Measurements from ENCODE around the gene CDC42BPG.

Gene CDC42BPG

GRCh38 chr11:64844330-64845128, at the start of gene CDC42BPG:
Gene CDC42BPG, minus strand, starts transcription at chr11:64844653. Its CDS starts 84 bp downstream, at chr11:64844569.
- DNase-seq (ENCODE audit: low spot score) = peak; percentile 73

GRCh38 chr11:64893194-64894069, 49.0 kb upstream of the CDC42BPG start:
- DNase-seq (ENCODE audit: low spot score) = no peak

- DNase-seq (ENCODE audit: low spot score) = no peak
Measured at GRCh38 chr11:64892838-64893193, 48.4 kb upstream of the CDC42BPG start.

- DNase-seq (ENCODE audit: low spot score) = no peak
Measured at GRCh38 chr11:64892411-64892831, 48.0 kb upstream of the CDC42BPG start.

- DNase-seq (ENCODE audit: low spot score) = no peak
Measured at GRCh38 chr11:64891880-64892279, 47.4 kb upstream of the CDC42BPG start.

GRCh38 chr11:64891215-64891848, 46.9 kb upstream of the CDC42BPG start:
- DNase-seq (ENCODE audit: low spot score) = no peak

- no peak for DNase-seq (ENCODE audit: low spot score)
Measured at GRCh38 chr11:64890522-64890939, 46.1 kb upstream of the CDC42BPG start.

GRCh38 chr11:64888729-64889511, 44.5 kb upstream of the CDC42BPG start:
- peak; percentile 43 for DNase-seq (ENCODE audit: low spot score)

GRCh38 chr11:64888406-64888728, 43.9 kb upstream of the CDC42BPG start:
- no peak for DNase-seq (ENCODE audit: low spot score)

- peak; percentile 62 for DNase-seq (ENCODE audit: low spot score)
Measured at GRCh38 chr11:64887757-64888405, 43.4 kb upstream of the CDC42BPG start.

GRCh38 chr11:64887234-64887756, 42.8 kb upstream of the CDC42BPG start:
- no peak for DNase-seq (ENCODE audit: low spot score)

- DNase-seq (ENCODE audit: low spot score) = peak; percentile 81
Measured at GRCh38 chr11:64885367-64886286, 41.2 kb upstream of the CDC42BPG start.

GRCh38 chr11:64884019-64884418, 39.6 kb upstream of the CDC42BPG start:
- no peak for DNase-seq (ENCODE audit: low spot score)

GRCh38 chr11:64883575-64883974, 39.1 kb upstream of the CDC42BPG start:
- DNase-seq (ENCODE audit: low spot score) = no peak

GRCh38 chr11:64882243-64882642, 37.8 kb upstream of the CDC42BPG start:
- no peak for DNase-seq (ENCODE audit: low spot score)

GRCh38 chr11:64881476-64881875, 37.0 kb upstream of the CDC42BPG start:
- no peak for DNase-seq (ENCODE audit: low spot score)

GRCh38 chr11:64880240-64881001, 36.0 kb upstream of the CDC42BPG start:
- DNase-seq (ENCODE audit: low spot score) = no peak

- DNase-seq (ENCODE audit: low spot score) = no peak
Measured at GRCh38 chr11:64879244-64879900, 34.9 kb upstream of the CDC42BPG start.
